Measurements from ENCODE around the gene SMG6. TPM values are rescaled to one million over a fixed set of nuclear protein-coding genes. Genes with fewer than 3 reads are reported as not detected.

SMG6 gene
- total RNA-seq, 3 donors from 2014 or later, result 24.9 to 29.3 (median 29.0) TPM

DNA sequence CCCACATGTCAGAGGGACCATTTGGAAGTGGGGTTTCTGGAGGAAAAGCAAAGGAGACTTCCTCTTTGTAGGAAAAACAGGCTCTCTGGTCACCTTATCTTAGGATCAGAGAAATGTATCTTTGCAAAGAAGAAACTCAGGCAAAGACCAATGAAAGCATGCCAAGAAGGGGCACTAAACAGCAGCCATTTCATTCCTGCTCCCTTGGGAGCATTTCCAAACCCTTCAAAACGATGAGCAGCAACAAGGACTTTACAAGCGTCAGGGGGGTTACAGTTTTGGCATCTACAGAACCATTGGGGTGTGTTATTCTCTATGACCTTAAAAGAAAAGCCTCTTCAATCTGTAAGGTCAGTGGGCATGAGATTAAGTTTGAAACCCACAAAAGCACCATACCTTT, 122.8 kb downstream of the SMG6 start:
- H3K27ac ChIP-seq, result peak overlapping the region in 1 of 2 donors; percentile 55
- H3K9me3 ChIP-seq, result no peaks in the 10 kb centered on the region
- H3K36me3 ChIP-seq, result no peaks in the 10 kb centered on the region
- no peak overlapping the region for H3K4me3 ChIP-seq
- no peak for DNase-seq (ENCODE audit: low spot score in 2 of 2)
- H3K27me3 ChIP-seq, result no peaks in the 10 kb centered on the region
- TF ChIP-seq POLR2AphosphoS5 (IDR thresholded peaks at IDR 0.05) (no peak), POLR2A (IDR thresholded peaks at IDR 0.05) (no peak)
- TF ChIP-seq, protein P1, sequence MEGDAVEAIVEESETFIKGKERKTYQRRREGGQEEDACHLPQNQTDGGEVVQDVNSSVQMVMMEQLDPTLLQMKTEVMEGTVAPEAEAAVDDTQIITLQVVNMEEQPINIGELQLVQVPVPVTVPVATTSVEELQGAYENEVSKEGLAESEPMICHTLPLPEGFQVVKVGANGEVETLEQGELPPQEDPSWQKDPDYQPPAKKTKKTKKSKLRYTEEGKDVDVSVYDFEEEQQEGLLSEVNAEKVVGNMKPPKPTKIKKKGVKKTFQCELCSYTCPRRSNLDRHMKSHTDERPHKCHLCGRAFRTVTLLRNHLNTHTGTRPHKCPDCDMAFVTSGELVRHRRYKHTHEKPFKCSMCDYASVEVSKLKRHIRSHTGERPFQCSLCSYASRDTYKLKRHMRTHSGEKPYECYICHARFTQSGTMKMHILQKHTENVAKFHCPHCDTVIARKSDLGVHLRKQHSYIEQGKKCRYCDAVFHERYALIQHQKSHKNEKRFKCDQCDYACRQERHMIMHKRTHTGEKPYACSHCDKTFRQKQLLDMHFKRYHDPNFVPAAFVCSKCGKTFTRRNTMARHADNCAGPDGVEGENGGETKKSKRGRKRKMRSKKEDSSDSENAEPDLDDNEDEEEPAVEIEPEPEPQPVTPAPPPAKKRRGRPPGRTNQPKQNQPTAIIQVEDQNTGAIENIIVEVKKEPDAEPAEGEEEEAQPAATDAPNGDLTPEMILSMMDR (IDR thresholded peaks at IDR 0.05), result no peak
- peaks cover 18 to 32% of the 10 kb centered on the region in 2 donors for H3K4me1 ChIP-seq
- intact Hi-C loops (cut with DNase I; ENCODE audit: low total_unique reads), result no loop called here

DNA sequence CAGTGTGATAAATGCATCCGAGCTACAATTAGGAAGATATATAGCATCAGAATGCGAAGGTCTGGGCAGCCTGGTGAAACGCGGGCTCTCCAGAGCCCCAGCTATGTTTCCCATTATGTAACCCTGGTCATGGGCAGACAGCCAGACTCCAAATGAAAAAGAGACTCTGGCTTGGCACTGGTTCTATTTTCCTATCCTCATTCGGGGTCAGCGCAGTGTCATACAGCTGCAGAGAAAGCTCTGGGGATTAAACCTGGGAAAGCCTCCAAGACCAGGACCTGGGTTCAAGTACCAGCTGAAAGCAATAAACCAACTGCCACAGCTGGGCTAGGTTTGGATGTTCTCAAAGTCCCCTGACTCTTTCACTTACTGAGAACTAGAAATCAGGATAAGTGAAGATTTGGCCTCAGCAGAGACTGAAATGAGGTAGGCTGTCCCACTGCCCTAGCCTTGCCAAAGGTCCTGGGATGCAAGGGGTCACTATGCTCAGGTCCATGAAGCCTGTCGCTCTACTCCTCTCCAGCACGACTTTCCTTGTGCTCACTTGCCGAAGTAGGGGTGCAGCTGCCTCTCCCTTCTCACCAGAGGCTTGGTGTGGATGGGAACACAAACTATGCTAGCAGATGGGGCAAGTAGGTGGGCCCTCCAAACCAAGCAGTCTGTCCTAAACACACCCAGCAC, 123.8 kb downstream of the SMG6 start:
- intact Hi-C loops (cut with DNase I; ENCODE audit: low total_unique reads), result no loop called here
- peak overlapping the region; percentile 70 to 78 for H3K27ac ChIP-seq
- DNase-seq (ENCODE audit: low spot score in 2 of 2), result peak; percentile 73 to 76
- no peak overlapping the region for H3K4me3 ChIP-seq
- H3K9me3 ChIP-seq, result no peaks in the 10 kb centered on the region
- no peaks in the 10 kb centered on the region for H3K27me3 ChIP-seq
- H3K36me3 ChIP-seq, result no peaks in the 10 kb centered on the region
- H3K4me1 ChIP-seq, result peaks cover 18 to 42% of the 10 kb centered on the region in 2 donors
- TF ChIP-seq, protein P1 (IDR thresholded peaks at IDR 0.05), result no peak
- TF ChIP-seq POLR2AphosphoS5 (IDR thresholded peaks at IDR 0.05), result peak; percentile 13 to 93 (median 56)

DNA sequence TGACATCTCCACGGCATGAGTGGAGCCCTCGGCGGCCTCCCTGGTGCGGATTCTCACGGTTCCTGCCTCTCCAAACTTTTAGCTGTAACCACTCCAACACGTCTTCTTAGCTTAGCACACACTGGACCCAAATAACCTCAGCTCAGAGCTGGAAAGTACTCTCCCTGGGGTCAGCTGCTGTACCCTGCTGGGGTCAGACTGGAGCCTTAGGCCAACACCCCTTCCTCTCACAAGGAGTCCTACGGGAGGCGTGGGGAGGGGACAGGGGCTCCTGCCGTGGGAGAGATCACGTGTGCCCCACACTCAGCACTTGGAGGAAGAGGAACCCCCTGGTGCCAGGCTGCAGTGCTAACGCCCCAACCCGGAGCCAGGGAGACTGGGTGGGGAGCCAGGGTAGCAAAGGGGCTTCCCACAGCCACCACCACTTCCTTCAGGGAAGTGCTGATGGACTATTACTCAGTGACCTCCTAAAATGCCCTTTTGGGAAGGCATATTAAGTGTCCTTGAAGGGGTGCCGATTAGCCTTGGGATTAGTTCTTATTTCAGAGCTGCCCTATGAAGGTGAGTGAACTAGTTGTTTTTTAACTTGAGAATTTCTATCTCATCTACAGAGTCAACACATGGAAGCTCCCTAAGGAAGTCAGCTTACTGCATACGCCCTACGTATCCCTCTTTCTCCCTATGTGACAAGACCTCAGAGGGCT, 124.6 kb downstream of the SMG6 start:
- intact Hi-C loops (cut with DNase I; ENCODE audit: low total_unique reads), result no loop called here
- Histone ChIP-seq H3K4me1 (peaks cover 18 to 46% of the 10 kb centered on the region in 2 donors), H3K4me3 (no peak overlapping the region), H3K27me3 (no peaks in the 10 kb centered on the region), H3K9me3 (no peaks in the 10 kb centered on the region), H3K27ac (peak overlapping the region; percentile 69 to 70), H3K36me3 (no peaks in the 10 kb centered on the region)
- no peak for DNase-seq (ENCODE audit: low spot score in 2 of 2)
- TF ChIP-seq, protein P1 (IDR thresholded peaks at IDR 0.05), result no peak
- TF ChIP-seq POLR2A (IDR thresholded peaks at IDR 0.05) (no peak), POLR2AphosphoS5 (IDR thresholded peaks at IDR 0.05) (no peak)

DNA sequence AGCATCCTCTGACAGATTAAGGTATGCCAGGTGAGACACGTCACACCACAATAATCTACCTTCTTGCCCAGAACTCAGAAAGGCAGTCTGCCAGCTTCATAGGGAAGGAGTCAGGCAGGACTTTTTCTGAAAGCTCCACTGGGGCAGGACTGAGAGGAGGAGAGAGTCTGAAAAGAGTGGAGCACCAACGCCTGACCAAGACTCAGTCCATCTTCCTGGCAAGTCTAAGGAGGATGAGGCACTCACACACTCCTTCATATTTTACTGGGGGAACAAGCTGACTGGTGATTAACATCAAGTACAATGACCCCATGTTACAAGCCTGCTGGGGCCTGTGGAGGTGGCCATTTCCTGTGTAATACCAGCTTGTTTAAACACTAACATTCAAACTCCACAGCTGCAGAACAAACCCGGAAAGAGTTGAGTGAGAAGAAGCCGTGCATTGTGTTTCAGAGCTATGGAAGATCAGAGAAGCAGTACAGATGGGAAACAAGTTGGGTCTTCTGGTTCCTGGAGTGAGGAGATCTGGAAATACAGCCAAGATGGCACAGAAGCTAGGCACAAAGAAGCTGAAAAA, 126.3 kb downstream of the SMG6 start:
- intact Hi-C loops (cut with DNase I; ENCODE audit: low total_unique reads), result no loop called here
- TF ChIP-seq, protein P1 (IDR thresholded peaks at IDR 0.05), result no peak
- TF ChIP-seq POLR2A (IDR thresholded peaks at IDR 0.05) (no peak), POLR2AphosphoS5 (IDR thresholded peaks at IDR 0.05) (no peak)
- Histone ChIP-seq H3K27ac (peak overlapping the region; percentile 70 to 82), H3K4me1 (peaks cover 18 to 55% of the 10 kb centered on the region in 2 donors), H3K9me3 (no peaks in the 10 kb centered on the region), H3K4me3 (no peak overlapping the region), H3K36me3 (no peaks in the 10 kb centered on the region), H3K27me3 (no peaks in the 10 kb centered on the region)
- DNase-seq (ENCODE audit: low spot score in 2 of 2), result no peak
